HG03457 (cell line): ENCODE measurements around the gene CACNA1C.

Experiments used
- ATAC-seq: cut with Tn5 transposase; IDR thresholded peaks from one replicate; pipeline ENCODE4 v1.9.1; 2021; ENCODE audit warnings: moderate number of reproducible peaks; ENCODE audit not compliant: unreplicated experiment

Gene CACNA1C

DNA sequence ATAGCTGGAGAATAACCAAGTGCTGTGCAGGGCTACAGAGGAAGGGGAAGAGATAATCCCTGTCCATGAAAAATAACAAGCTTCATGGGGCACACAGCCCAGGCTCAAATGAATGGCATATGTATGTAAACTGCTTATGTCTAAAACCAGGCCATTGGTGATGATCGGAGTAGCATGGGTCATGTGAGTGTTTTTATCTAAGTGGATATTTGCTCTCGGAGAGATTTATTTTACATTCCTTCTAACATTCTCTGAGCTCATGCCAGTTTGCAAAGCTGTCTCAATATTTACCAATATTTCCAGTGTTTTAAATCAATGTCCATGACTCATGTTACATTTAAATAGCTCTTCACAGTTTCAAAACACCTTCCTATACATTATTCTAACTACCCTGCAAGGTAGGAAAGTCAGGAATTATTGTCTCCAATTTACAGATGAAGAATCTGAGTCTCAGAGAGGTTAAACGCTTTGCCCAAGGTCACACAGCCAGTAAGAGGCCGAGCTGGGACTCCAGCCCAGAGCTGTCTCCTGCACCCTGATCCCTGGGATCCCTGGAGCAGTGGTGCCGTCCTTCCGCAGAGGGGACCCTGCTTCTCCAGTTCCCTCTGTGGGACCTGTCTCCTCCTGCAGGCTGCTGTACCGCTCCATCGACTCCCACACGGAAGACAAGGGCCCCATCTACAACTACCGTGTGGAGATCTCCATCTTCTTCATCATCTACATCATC is 555.3 kb downstream of the CACNA1C start:
- ATAC-seq = no peak

DNA sequence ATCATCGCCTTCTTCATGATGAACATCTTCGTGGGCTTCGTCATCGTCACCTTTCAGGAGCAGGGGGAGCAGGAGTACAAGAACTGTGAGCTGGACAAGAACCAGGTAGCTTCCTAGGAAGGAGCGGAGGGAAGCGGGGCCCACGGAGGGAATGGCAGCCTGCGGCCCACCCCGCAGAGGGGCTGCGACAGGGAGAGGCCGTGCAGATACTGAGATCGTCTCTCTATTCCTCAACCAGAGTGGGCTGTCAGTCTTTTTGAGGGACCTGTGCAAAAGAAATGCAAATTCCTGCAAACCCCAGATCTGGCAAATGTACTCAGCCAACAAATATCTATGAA is 555.8 kb downstream of the CACNA1C start:
- ATAC-seq = no peak

DNA sequence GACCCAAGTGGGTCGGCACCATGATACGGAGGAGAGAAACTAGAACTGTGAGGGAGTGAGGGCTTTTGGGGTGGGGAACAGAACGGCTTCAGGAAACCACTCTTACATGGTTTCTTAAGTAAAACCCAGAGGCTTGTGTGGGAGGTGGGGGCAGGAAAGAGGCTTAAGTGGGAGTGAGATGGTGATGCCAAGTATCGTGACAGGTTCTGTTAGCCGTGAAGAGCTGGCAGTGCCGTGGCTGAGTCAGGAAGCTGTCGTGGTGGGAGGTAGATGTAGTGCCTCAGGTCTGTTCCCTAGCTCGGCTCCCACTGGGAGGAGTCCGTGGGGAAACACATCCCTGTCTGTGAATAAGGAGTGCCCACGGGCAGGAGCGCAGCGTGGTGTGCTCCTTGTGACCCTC is 556.2 kb downstream of the CACNA1C start:
- no peak for ATAC-seq

DNA sequence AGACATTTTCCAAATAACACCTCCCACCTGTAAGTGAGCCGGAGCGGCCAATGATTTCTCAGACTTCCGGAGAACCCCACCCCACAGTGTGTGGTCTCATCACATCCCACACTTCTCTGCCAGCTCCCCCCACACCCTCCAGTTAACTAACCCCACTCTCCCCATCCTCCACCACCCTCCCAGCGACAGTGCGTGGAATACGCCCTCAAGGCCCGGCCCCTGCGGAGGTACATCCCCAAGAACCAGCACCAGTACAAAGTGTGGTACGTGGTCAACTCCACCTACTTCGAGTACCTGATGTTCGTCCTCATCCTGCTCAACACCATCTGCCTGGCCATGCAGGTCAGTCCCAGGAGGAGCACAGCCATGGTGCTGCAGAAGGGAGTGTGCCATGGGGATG is 557.6 kb downstream of the CACNA1C start:
- no peak for ATAC-seq

DNA sequence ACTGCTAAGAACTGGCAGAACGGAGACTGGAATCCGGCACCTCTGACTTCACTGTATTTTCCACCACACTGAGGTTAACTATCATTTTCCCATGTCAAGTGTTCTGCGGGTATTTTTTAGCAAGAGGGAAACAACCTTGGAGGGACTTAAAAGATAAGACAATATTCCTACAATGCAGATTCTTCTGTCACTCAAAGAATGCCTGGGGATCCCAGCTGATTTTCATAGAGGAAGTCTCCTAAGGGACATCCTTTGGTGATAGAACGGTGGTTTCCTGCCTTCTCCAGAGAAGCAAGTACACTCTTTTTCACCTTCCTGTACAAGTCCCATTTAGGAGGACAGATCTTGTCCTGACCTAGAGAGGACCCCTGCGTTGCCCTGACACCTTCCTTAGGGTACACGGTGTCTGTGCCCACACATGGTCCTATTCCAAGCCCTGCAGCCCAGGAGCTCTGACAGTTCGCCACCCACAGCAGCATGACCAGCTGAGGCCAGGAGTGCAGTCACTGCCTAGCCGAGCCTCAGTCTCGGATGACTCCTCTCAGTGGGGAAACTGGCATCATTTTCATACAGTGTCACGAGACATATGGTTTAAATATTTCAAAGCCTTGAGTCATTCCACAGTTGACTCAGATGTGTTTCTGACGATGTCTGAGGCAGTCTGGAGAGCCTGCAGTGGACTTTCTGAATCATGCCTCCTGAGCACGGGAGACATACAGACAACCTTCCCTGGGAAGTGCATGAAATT is 560.7 kb downstream of the CACNA1C start:
- ATAC-seq = no peak

DNA sequence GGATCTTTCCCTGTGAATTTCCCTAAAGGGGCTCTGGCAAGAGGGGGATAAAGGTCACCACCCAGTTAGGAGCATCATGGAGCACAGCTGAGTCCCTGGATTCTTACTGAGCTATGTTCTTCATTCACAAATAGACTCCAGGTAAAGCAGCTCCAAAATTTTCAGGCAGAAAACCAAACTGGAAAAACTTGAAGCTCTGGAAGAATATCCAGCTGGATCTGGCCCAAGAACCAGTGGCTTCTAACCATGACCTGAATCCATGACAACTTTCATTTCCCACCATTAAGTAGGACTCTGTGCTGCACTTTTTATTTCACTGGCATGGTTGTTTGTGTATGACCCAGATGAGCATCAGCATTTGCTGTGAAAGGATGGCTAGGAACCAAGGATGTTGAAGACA is 561.6 kb downstream of the CACNA1C start:
- ATAC-seq = no peak

DNA sequence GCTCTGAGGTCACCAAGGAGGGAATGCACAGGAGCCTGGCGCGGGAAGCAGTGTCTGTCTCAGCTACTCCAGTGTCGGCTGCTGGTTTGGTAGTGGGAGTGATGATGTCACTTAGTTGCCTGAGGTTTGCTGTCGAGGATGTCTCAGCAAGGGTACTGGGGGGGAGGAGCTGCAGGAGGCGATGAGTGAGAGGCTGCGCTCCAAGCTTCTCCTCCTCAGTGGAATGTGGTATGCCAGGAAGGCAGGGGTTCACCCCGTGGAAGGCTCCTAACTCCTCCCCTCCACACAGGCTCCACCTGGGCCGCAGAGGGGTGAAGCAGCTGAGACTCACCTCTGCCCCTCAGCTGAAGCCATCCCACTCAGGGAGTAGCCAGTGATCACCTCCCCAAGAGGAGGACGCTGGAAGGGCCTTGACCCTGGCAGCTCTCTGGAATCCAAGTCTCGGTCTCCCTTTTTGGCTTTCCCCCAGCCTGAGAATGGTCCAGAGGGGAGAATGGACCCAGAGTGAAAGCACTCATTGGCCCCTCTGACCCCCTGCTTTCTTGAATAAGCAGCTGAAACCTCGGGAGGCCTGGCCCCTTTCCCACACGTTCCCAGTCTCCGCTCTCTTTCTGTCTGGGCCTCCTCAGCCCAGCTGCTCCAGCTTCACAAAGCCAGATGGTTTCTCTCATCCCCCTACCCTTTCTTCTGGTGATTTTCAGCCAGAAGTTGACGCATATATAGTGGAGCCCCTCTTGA is 563.0 kb downstream of the CACNA1C start:
- ATAC-seq = no peak

DNA sequence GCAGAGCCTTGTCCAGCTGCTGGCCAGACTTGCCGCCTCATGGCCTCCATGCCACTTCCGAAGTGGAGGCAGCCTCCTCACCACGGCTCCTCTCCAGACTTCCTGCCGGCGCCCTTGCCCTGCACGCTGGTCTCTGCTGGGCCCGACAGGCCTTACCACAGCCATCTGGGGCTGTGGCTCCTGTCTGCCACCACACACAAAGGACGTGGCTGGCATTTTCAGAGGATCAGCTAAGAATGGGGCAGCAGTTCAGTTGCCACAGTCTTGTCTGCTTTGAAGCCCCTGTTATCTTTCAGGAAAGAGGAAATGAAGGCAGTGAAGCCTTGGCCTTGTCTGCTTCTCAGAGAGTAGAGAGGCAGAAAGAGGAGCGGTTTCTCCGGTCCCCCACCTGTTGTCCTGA is 564.0 kb downstream of the CACNA1C start:
- no peak for ATAC-seq

DNA sequence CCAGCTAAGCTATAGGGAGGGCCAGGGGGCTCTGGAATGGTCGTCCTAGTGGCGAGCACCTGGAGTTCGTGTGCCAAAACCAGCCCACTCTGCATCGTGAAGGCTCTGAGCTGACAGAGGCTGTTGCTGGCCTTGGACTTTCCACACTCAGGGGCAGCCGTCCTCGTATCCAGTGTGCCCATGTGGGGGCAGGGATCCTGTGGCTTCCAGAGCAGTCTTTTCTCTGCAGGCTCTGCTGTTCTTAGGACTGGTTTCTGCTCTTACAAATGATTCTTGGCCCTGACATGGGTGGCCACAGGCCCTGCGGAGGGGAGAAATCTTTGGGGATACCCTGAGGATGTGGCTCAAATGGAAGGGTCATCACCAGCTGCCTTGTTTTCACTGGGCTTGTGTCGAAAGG is 564.6 kb downstream of the CACNA1C start:
- no peak for ATAC-seq

DNA sequence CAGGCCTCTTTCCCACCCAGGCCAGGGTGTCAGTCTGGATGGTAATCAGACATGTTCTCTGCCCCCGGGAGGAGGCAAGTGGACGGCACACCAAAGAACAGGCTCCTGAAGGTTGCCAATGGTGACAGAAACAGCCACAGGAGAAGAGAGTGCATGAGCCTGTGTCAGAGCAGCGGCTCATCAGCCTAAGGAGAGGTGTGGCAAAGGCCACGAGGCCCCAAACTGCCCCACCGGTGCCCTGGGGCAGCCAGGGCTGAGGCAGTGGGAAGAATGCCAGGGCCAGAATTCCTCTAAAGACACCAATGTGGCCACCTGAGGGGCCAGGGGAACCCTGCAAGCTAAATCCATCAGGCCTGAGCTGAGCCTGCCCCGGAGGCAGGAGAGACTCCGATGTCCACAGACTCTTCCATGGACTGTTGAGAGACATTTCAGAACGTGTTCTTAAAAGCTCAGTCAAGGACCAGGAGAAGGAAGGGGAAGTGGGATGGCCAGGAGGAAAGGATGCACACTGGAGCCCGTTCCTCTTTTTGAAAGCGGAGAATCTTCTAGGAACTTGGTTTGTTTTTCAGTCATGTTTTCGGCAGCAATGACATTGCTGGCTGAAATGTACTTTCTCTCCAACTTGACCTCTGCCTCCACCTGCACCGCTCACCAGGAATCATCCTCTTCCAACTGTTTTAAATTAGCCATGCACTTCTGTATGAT is 565.7 kb downstream of the CACNA1C start:
- ATAC-seq = no peak

DNA sequence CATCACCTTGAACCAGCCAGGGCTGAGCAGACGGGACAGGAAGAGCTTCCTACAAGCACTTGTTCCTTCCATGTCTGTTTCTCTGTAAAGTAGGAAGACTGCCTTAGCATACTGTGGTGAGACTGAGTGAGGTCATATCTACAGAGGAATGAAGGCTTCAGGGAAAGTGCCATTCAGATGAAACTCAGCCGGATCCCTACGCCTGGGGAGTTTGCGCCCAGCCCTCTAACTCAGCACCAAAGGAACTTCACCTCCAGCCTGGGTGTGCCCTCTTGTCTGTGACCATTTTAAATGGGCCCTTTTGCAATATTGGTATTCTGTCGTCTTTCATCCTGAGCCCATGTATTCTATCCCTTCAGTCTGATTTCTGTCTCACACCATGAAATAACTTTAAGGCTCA is 566.3 kb downstream of the CACNA1C start:
- no peak for ATAC-seq

DNA sequence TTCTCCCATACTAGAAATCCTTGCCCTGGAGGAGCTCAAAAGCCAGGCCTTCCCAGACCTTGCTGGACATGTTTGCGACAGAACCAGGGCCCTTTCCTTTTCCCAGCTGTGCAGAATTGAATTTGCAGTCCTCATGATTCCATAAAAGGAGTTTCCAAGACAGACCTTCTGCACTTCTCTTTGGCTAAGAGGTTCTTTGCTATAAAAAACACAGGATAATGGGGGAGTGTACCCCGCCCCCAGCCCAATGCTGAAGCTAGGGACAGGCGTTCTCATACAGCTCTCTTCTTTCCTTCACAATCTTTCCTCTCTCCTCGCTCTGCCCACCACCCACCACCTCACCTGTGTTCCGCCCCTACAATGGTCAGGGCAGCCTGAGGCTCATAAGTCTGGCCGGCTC is 569.7 kb downstream of the CACNA1C start:
- ATAC-seq = no peak

DNA sequence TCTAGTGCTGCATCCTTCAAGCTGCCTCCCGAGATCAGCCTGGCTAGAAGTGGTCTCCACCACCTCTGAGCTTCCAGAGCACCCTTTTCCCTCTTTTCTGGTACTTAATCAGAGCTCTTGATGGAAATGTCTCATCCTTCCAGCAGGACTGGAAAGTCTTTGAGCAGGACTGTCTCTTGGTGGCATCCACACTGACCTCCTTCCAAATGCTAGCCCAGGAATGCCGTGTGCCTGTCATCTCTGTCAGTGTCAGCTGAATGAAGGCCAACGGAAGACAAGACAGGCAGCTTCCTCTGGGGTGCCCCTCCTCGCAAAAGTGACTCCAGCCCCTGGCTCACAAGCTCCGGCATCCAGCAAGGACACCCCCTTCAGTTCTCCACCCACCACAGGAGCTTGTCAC is 570.7 kb downstream of the CACNA1C start:
- no peak for ATAC-seq

DNA sequence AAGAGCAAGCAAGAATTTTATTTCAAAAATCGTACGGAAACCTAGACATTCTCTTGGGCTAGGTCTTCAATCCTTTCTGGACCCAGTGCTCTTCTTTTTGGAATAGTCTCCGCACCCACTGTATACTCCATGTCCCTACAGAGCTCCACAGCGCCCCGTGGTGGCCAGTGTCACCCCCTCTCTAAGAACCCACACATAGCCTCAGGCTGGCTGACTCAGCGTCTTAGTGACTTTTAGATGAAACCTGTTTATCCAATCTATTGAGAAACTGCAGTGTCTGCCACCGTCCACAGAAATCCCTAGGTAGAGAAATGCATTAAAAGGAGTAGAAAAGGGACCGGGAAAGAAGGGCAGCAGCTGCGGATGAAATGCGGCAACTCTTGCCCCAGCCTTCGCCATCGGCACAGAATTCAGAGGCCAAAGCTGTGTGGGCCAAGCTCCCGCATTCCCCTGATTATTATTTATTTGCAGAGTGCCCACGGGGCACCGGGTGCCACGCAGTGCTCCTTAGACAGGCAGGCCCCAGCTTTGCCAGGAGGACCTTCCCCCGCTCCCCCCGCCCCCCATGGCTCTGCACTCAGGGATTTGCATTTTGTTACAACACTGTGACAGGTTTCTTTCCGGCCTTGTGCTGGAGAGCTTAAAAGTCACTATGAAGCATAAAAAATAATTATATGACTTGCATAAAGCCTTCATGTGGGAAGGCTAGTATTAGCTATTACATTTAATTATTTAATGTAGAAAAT is 571.9 kb downstream of the CACNA1C start:
- no peak for ATAC-seq

DNA sequence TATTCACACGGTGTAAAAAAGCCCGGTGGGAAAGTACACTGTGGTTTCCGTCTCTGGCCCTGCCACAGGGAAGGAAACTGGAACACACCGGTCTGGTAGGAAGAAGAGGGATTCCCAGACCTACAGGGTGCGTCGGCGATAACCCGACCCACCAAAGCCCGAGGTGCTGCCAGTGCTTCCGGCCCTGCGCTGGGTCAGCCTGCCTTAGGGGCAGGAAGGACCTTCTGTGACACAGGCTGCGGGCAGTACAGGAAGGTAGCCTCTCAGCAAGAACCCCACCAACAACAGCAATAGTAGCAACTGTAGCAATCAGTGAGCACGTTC is 572.5 kb downstream of the CACNA1C start:
- ATAC-seq = no peak

DNA sequence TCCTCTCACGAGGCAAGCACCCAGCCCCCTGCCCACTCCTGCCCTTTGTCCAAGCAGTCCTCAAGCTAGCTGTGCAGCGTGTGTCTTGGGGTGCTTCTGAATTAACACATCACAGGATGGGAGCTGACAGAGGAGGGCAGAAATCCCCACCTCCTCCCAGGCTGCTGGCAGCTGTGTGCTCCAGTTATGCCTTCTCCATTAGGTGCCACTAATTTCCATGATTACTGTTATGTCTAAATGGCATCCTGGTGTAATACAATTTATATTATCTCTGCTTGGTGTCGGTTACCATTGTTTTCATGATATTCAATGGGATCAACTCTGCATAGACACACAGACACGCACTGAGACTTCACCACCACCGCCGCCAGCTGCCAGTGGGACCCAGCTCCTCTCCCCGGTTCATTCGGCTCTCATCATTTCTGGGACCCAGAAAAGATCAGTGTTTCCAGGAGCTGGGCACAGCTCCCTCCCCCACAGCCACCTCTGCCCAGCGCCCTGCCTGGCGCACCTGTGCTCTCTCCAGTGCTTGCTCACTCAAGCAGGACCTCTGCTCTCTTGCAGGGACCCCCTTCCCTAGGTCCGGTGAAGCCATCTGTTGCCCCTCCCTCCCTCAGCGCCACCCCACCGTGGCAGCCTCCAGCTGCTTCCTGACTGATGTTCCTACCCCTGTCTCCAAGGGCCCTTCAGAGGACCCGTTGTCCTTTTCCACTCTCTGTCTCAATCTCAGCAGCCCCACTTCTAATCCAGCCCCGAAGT is 574.5 kb downstream of the CACNA1C start:
- ATAC-seq = no peak

DNA sequence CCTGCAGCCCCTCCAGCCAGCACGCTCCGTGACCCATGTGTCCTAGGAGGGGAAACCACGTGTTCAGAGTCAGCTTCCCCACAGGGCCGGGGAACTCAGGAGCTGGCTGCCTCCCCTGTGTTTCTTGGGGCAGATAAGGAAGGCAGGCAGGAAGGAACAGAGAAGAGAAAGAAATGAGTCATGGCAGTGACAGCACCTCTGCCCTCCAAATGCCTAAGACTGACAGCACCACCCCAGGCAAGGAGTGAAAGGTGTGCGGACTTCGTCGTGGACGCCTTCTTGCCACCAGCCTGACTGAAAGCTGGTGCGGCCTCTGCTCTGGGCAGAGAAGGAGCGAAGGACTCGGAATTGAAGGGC is 575.0 kb downstream of the CACNA1C start:
- no peak for ATAC-seq

DNA sequence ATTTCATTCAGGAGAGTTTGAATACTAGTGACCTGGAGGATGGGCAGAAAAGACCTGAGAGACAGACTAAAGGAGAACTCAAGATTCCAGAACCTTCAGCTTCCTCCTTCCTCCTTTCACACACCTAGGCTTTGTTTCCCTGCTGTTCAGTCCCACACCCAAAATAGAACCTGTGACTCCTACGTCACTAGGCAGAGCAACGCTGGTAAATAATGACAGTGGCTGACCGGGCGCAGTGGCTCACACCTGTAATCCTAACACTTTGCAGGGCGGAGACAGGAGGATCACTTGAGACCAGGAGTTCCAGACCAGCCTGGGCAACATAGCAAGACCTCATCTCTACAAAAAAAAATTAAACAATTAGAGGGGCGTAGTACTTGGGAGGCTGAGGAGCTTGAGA is 575.6 kb downstream of the CACNA1C start:
- no peak for ATAC-seq

DNA sequence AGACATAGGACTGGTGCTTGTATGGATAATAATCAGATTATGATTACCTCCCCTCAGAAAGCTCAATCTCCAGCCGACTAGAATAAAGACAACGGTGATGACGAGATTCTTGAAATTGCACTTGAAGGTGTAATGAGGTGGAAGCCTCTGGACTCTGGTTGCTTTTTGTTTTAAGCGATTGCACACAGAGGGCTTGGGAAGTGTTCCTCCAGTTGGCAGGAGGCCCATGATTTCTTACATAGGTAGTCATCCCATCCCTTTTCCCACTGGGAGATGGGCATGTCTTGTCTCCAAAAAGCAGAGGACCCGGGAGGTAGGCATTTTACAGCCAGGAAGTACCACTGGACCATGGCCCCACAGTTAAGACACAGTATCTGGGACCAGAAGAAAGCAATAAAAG is 576.3 kb downstream of the CACNA1C start:
- no peak for ATAC-seq

DNA sequence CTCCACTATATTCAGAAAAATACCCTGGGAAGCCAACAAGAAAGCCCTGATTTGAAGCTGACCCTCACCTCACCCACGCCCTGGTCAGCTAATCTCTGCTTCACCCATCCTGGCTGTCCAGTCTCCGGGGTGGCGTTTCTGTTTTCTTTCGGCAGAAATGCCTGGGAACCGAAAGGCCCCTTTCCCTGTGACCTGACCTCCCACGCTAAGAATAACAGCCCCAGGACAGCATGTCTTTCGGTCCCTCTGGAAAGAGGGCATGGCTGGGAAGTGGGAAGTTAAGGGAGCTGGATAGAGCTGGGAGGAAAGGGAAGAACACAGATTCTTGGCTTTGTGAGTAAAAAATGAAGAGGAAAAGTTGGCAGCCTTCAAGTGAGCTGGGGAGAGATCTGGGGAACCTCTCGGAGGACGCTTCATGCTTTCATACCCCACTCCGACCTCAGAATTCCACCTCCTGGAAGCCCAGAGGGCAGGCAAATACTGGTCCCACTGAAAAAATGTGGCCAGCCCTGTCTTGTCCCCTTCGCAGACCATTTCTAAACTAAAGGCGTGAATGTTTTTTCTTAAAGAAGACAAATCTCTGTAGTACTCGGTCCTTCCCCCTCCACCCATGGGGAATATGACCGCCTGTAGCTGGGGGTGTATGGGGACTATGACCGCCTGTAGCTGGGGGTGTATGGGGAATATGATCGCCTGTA is 579.0 kb downstream of the CACNA1C start:
- no peak for ATAC-seq
